Astrocyte (in vitro differentiated cells and primary cell): ENCODE data around the gene PKP1. TPM values are rescaled to one million over a fixed set of nuclear protein-coding genes. Genes with fewer than 3 reads are reported as not detected.
A peak's percentile ranks its signal among the peaks of the same experiment; 100 is the strongest.

Experiments used
- DNase-seq: peaks from one replicate; pipeline ENCODE4 v3.0.0-alpha.2; 2010; ENCODE audit warnings: low read depth
- FAIRE-seq: peaks from 2 replicates; lab custom pipeline; 2011; peaks lifted over from hg19 to GRCh38; lab: Jason Lieb, UNC
- H2AFZ ChIP-seq: 2 replicates; pipeline ENCODE4 v1.6.0; 2012; ENCODE audit warnings: low read depth, low read length, inconsistent platforms
- H3K27ac ChIP-seq: 2 replicates; pipeline ENCODE4 v1.5.1; 2011; ENCODE audit warnings: low read depth, low read length, inconsistent platforms
- H3K27me3 ChIP-seq: 2 replicates; pipeline ENCODE4 v1.6.0; 2011; ENCODE audit warnings: low read length, inconsistent platforms; ENCODE audit not compliant: insufficient read depth
- H3K36me3 ChIP-seq: 2 replicates; pipeline ENCODE4 v1.5.1; 2011; ENCODE audit warnings: low read length, inconsistent platforms; ENCODE audit not compliant: insufficient read depth
- H3K4me1 ChIP-seq: 2 replicates; pipeline ENCODE4 v1.5.1; 2011; ENCODE audit warnings: low read length, inconsistent platforms; ENCODE audit not compliant: insufficient read depth
- H3K4me2 ChIP-seq: 2 replicates; pipeline ENCODE4 v1.6.0; 2012; ENCODE audit warnings: low read length, inconsistent platforms
- H3K4me3 ChIP-seq: 2 replicates; pipeline ENCODE4 v1.5.1; 2011; ENCODE audit warnings: low read depth, mild to moderate bottlenecking, low read length, inconsistent platforms; ENCODE audit not compliant: insufficient read depth
- H3K79me2 ChIP-seq: 2 replicates; pipeline ENCODE4 v1.6.0; 2012; ENCODE audit warnings: mild to moderate bottlenecking, low read length, inconsistent platforms; ENCODE audit not compliant: insufficient read depth
- H3K9ac ChIP-seq: 2 replicates; pipeline ENCODE4 v1.6.0; 2012; ENCODE audit warnings: mild to moderate bottlenecking, low read length, inconsistent platforms
- H3K9me3 ChIP-seq: 2 replicates; pipeline ENCODE4 v1.5.1; 2012; ENCODE audit warnings: low read depth, mild to moderate bottlenecking, low read length, inconsistent platforms; ENCODE audit not compliant: insufficient read depth
- H4K20me1 ChIP-seq: 2 replicates; pipeline ENCODE4 v1.6.0; 2012; ENCODE audit warnings: low read length, inconsistent platforms; ENCODE audit not compliant: insufficient read depth
- H3K27ac Mint-ChIP-seq: one replicate; pipeline ENCODE4 v1.8.0; 2021; ENCODE audit warnings: mild to moderate bottlenecking, mixed read lengths; ENCODE audit not compliant: unreplicated experiment
- H3K27me3 Mint-ChIP-seq: one replicate; pipeline ENCODE4 v1.8.0; 2021; ENCODE audit warnings: low read depth, mixed read lengths; ENCODE audit not compliant: unreplicated experiment
- H3K36me3 Mint-ChIP-seq: one replicate; pipeline ENCODE4 v1.8.0; 2021; ENCODE audit warnings: low read depth, mixed read lengths; ENCODE audit not compliant: unreplicated experiment
- H3K4me1 Mint-ChIP-seq: one replicate; pipeline ENCODE4 v1.8.0; 2021; ENCODE audit warnings: low read depth, mixed read lengths; ENCODE audit not compliant: unreplicated experiment
- H3K4me3 Mint-ChIP-seq: one replicate; pipeline ENCODE4 v1.8.0; 2021; ENCODE audit warnings: mild to moderate bottlenecking, moderate library complexity, mixed read lengths; ENCODE audit not compliant: unreplicated experiment
- H3K9me3 Mint-ChIP-seq: one replicate; pipeline ENCODE4 v1.8.0; 2021; ENCODE audit warnings: mild to moderate bottlenecking, mixed read lengths; ENCODE audit not compliant: unreplicated experiment
- CTCF ChIP-seq: IDR thresholded peaks from 2 replicates; pipeline ENCODE4 v1.5.1; 2011; ENCODE audit warnings: low read depth, mild to moderate bottlenecking, inconsistent platforms, low read length, moderate library complexity; ENCODE audit not compliant: insufficient read depth
- EZH2 ChIP-seq: IDR thresholded peaks from 2 replicates; pipeline ENCODE4 v1.6.1; 2012; ENCODE audit warnings: mild to moderate bottlenecking, low read length, inconsistent platforms; ENCODE audit not compliant: insufficient read depth
- total RNA-seq: library from RNA; stranded (reverse); gene quantifications from 2 replicates; pipeline ENCODE4 v1.2.1, GENCODE V29; 2021

The PKP1 gene
- total RNA-seq, 1 donor from 2014 or later, result 0.07 TPM

GRCh38 chr1:201309416-201309815, 26.1 kb downstream of the PKP1 start:
- H3K4me3 Mint-ChIP-seq, result peak overlapping the region; percentile 68
- peaks cover 28% of the 10 kb centered on the region for H3K4me1 Mint-ChIP-seq
- Histone ChIP-seq H2AFZ (no peak overlapping the region), H3K4me2 (no peak overlapping the region), H3K9ac (no peak overlapping the region), H3K4me3 (no peak overlapping the region), H3K36me3 (no peaks in the 10 kb centered on the region), H4K20me1 (no peaks in the 10 kb centered on the region), H3K4me1 (peaks cover 9% of the 10 kb centered on the region), H3K27me3 (peaks cover 17% of the 10 kb centered on the region), H3K79me2 (no peaks in the 10 kb centered on the region), H3K27ac (no peak overlapping the region), H3K9me3 (no peaks in the 10 kb centered on the region)
- no peak for TF ChIP-seq EZH2
- peak; percentile 9 for TF ChIP-seq CTCF
- no peaks in the 10 kb centered on the region for H3K36me3 Mint-ChIP-seq
- H3K27me3 Mint-ChIP-seq, result peaks cover 26% of the 10 kb centered on the region
- peak overlapping the region; percentile 98 for H3K27ac Mint-ChIP-seq
- FAIRE-seq (peak; percentile 20), DNase-seq (peak; percentile 67)
- no peaks in the 10 kb centered on the region for H3K9me3 Mint-ChIP-seq

- Histone ChIP-seq H3K9me3 (no peaks in the 10 kb centered on the region), H3K9ac (no peak overlapping the region), H3K4me1 (peaks cover 9% of the 10 kb centered on the region), H2AFZ (no peak overlapping the region), H3K4me3 (no peak overlapping the region), H3K4me2 (no peak overlapping the region), H3K79me2 (no peaks in the 10 kb centered on the region), H3K27me3 (peaks cover 15% of the 10 kb centered on the region), H3K27ac (no peak overlapping the region), H3K36me3 (no peaks in the 10 kb centered on the region), H4K20me1 (no peaks in the 10 kb centered on the region)
- Mint-ChIP-seq H3K9me3 (no peaks in the 10 kb centered on the region), H3K4me3 (no peak overlapping the region), H3K27ac (peak overlapping the region; percentile 98), H3K27me3 (peaks cover 28% of the 10 kb centered on the region), H3K36me3 (no peaks in the 10 kb centered on the region), H3K4me1 (peaks cover 28% of the 10 kb centered on the region)
- DNase-seq (no peak), FAIRE-seq (no peak)
- no peak for TF ChIP-seq CTCF
- TF ChIP-seq EZH2, result no peak
Observed at GRCh38 chr1:201310251-201310985, 27.1 kb downstream of the PKP1 start.

- H3K79me2 ChIP-seq, result no peaks in the 10 kb centered on the region
- no peak overlapping the region for H3K4me3 ChIP-seq
- H3K27ac Mint-ChIP-seq, result peak overlapping the region; percentile 26
- no peak overlapping the region for H3K4me2 ChIP-seq
- H2AFZ ChIP-seq, result no peak overlapping the region
- H3K36me3 ChIP-seq, result no peaks in the 10 kb centered on the region
- TF ChIP-seq CTCF (no peak), EZH2 (no peak)
- H3K4me3 Mint-ChIP-seq, result no peak overlapping the region
- peaks cover 9% of the 10 kb centered on the region for H3K4me1 ChIP-seq
- FAIRE-seq, result no peak
- H3K36me3 Mint-ChIP-seq, result no peaks in the 10 kb centered on the region
- peaks cover 15% of the 10 kb centered on the region for H3K27me3 ChIP-seq
- peak; percentile 35 for DNase-seq
- peaks cover 28% of the 10 kb centered on the region for H3K27me3 Mint-ChIP-seq
- H3K9me3 ChIP-seq, result no peaks in the 10 kb centered on the region
- H3K9me3 Mint-ChIP-seq, result peaks cover 2% of the 10 kb centered on the region
- no peak overlapping the region for H3K27ac ChIP-seq
- no peak overlapping the region for H3K9ac ChIP-seq
- no peaks in the 10 kb centered on the region for H4K20me1 ChIP-seq
- peaks cover 28% of the 10 kb centered on the region for H3K4me1 Mint-ChIP-seq
Observed at GRCh38 chr1:201310986-201311355, 27.7 kb downstream of the PKP1 start.
